Liver (tissue), 9 donors: ENCODE data around the gene TMEM248. TPM values are rescaled to one million over a fixed set of nuclear protein-coding genes. Genes with fewer than 3 reads are reported as not detected.

ENCODE experiments used
- DNase-seq: peaks from one replicate; pipeline ENCODE4 v3.0.0-alpha.2; 2017; ENCODE audit warnings: low spot score
- H3K27ac ChIP-seq, 2 donors: one replicate each; pipeline ENCODE4 v1.7.0; 2013; ENCODE audit warnings: inconsistent platforms in 2 of 2, low read length in 2 of 2, control low read depth in 1 of 2, low read depth in 1 of 2, mild to moderate bottlenecking in 1 of 2
- H3K27me3 ChIP-seq, 4 donors: one replicate each; pipeline versions ENCODE4 v1.6.1 to v1.7.0; 2013; ENCODE audit warnings: low read length in 3 of 4, inconsistent platforms in 1 of 4, mild to moderate bottlenecking in 1 of 4, moderate library complexity in 1 of 4; ENCODE audit not compliant: control insufficient read depth in 4 of 4, insufficient read depth in 4 of 4
- H3K36me3 ChIP-seq, 4 donors: one replicate each; pipeline versions ENCODE4 v1.6.1 to v1.7.0; 2013; ENCODE audit warnings: low read length in 3 of 4, mild to moderate bottlenecking in 3 of 4, low read depth in 1 of 4, moderate library complexity in 1 of 4; ENCODE audit not compliant: control insufficient read depth in 4 of 4, insufficient read depth in 3 of 4
- H3K4me1 ChIP-seq, 4 donors: one replicate each; pipeline versions ENCODE4 v1.6.1 to v1.7.0; 2013; ENCODE audit warnings: low read length in 3 of 4, mild to moderate bottlenecking in 3 of 4, moderate library complexity in 1 of 4; ENCODE audit not compliant: control insufficient read depth in 4 of 4, insufficient read depth in 4 of 4
- H3K4me3 ChIP-seq, 3 donors: one replicate each; pipeline versions ENCODE4 v1.6.1 to v1.7.0; 2013; ENCODE audit warnings: low read length in 3 of 3, control low read depth in 1 of 3, low read depth in 1 of 3, mild to moderate bottlenecking in 1 of 3
- H3K9ac ChIP-seq, 2 donors: one replicate each; pipeline ENCODE4 v1.7.0; 2013; ENCODE audit warnings: low read length in 2 of 2, mild to moderate bottlenecking in 2 of 2, moderate library complexity in 2 of 2, control low read depth in 1 of 2, low read depth in 1 of 2
- H3K9me3 ChIP-seq, 4 donors: one replicate each; pipeline versions ENCODE4 v1.6.1 to v1.7.0; 2013; ENCODE audit warnings: low read length in 3 of 4; ENCODE audit not compliant: control insufficient read depth in 4 of 4
- ATF3 ChIP-seq: IDR thresholded peaks from 2 replicates; pipeline ENCODE4 v1.6.1; 2016; ENCODE audit warnings: antibody characterized with exemption
- CTCF ChIP-seq: fragments of 150-350 bp; IDR thresholded peaks from 2 replicates; pipeline ENCODE4 v1.5.1; 2017; ENCODE audit warnings: improper control_type of control experiment, low read depth, low read length; ENCODE audit not compliant: missing input control
- EGR1 ChIP-seq, 2 donors: IDR thresholded peaks; 2 replicates each; pipeline ENCODE4 v1.6.1; 2016 to 2018; ENCODE audit warnings: antibody characterized with exemption in 2 of 2, low read depth in 2 of 2
- FOXA2 ChIP-seq: IDR thresholded peaks from 2 replicates; pipeline ENCODE4 v1.6.1; 2016; ENCODE audit warnings: antibody characterized with exemption
- GABPA ChIP-seq, 2 donors: IDR thresholded peaks in 1 of 2; conservative IDR thresholded peaks in 1 of 2; 2 replicates each; pipeline ENCODE4 v1.6.1; 2016; ENCODE audit warnings: antibody characterized with exemption in 2 of 2, mild to moderate bottlenecking in 1 of 2, moderate library complexity in 1 of 2
- HNF4A ChIP-seq, 2 donors: conservative IDR thresholded peaks; 2 replicates each; pipeline ENCODE4 v1.6.1; 2016; ENCODE audit warnings: antibody characterized with exemption in 2 of 2, mild to moderate bottlenecking in 2 of 2
- HNF4G ChIP-seq: IDR thresholded peaks from 2 replicates; pipeline ENCODE4 v1.6.1; 2016; ENCODE audit warnings: antibody characterized with exemption
- JUND ChIP-seq, 2 donors: IDR thresholded peaks; 2 replicates each; pipeline ENCODE4 v1.6.1; 2016; ENCODE audit warnings: antibody characterized with exemption in 2 of 2
- MAX ChIP-seq: IDR thresholded peaks from 2 replicates; pipeline ENCODE4 v1.6.1; 2016; ENCODE audit warnings: antibody characterized with exemption
- NR2F2 ChIP-seq: IDR thresholded peaks from 2 replicates; pipeline ENCODE4 v1.6.1; 2016; ENCODE audit warnings: antibody characterized with exemption
- RAD21 ChIP-seq, 2 donors: IDR thresholded peaks; 2 replicates each; pipeline ENCODE4 v1.6.1; 2016; ENCODE audit warnings: antibody characterized with exemption in 2 of 2, mild to moderate bottlenecking in 2 of 2
- REST ChIP-seq: IDR thresholded peaks from 2 replicates; pipeline ENCODE4 v1.6.1; 2016; ENCODE audit warnings: antibody characterized with exemption, mild to moderate bottlenecking
- RXRA ChIP-seq, 2 donors: IDR thresholded peaks; 2 replicates each; pipeline ENCODE4 v1.6.1; 2017 to 2018; ENCODE audit warnings: antibody characterized with exemption in 2 of 2, mild to moderate bottlenecking in 1 of 2
- SP1 ChIP-seq: IDR thresholded peaks from 2 replicates; pipeline ENCODE4 v1.6.1; 2018; ENCODE audit warnings: antibody characterized with exemption, mild to moderate bottlenecking
- TAF1 ChIP-seq: conservative IDR thresholded peaks from 2 replicates; pipeline ENCODE4 v1.6.1; 2016; ENCODE audit warnings: antibody characterized with exemption, mild to moderate bottlenecking
- YY1 ChIP-seq: IDR thresholded peaks from 2 replicates; pipeline ENCODE4 v1.6.1; 2016; ENCODE audit warnings: antibody characterized with exemption, mild to moderate bottlenecking
- WGBS: extraction: QIAGEN DNeasy Blood & Tissue Kit; methylation state at CpG from one replicate; pipeline ENCODE4 v1.1.7; 2013; 5-methylcytosine and 5-hydroxymethylcytosine counted together
- polyA plus RNA-seq, 2 donors: library from polyadenylated mRNA; stranded (reverse) in 1 of 2; unstranded in 1 of 2; fragments of 200-250 nt in 1 of 2; fragments of >200 nt in 1 of 2; fragmentation: Nextera tagmentation in 1 of 2; extraction: Ambion mirVana in 1 of 2; gene quantifications; one replicate each; pipeline versions ENCODE4 v1.2.1 to v1.2.3, GENCODE V29; 2013 to 2015
- total RNA-seq, 2 donors: library from RNA; depleted of rRNA; stranded (reverse); fragments of >200 nt; gene quantifications; one replicate each; pipeline ENCODE4 v1.2.3, GENCODE V29; 2014
- donor health status: healthy.
- donor health status: healthy.
- donor health status: healthy.
- donor health status: healthy.
- donor health status: healthy.

Gene TMEM248
- total and polyA plus RNA-seq, 4 donors, result 31.4 to 45.6 (median 41.6) TPM

GRCh38 chr7:66958538-66959350 lies 37.7 kb downstream of the TMEM248 start (continued):
- TF ChIP-seq REST (no peak), HNF4G (no peak)

GRCh38 chr7:66960192-66960591 lies 39.2 kb downstream of the TMEM248 start:
- H3K9ac ChIP-seq, result no peak overlapping the region
- H3K4me1 ChIP-seq, result no peaks in the 10 kb centered on the region
- WGBS, result 97% methylated on average over 4 of the region's 4 CpGs
- TF ChIP-seq CTCF, result no peak
- TF ChIP-seq YY1, result no peak
- TF ChIP-seq NR2F2, result no peak
- no peak for TF ChIP-seq GABPA (IDR thresholded peaks at IDR 0.05 in 1 of 2, conservative IDR thresholded peaks at IDR 0.05 in 1 of 2)
- TF ChIP-seq EGR1 (IDR thresholded peaks at IDR 0.05; ENCODE audit: low read depth in 2 of 2), result no peak
- peaks cover 6 to 39% (median 21%) of the 10 kb centered on the region in 4 donors for H3K36me3 ChIP-seq
- no peak overlapping the region for H3K27ac ChIP-seq
- no peaks in the 10 kb centered on the region for H3K27me3 ChIP-seq
- no peak for DNase-seq
- no peak overlapping the region for H3K4me3 ChIP-seq
- no peaks in the 10 kb centered on the region for H3K9me3 ChIP-seq

- H3K9ac ChIP-seq, result no peak overlapping the region
- WGBS, result 97% methylated on average over 5 of the region's 5 CpGs
- no peak overlapping the region for H3K4me3 ChIP-seq
- H3K36me3 ChIP-seq, result peaks cover 2 to 30% (median 14%) of the 10 kb centered on the region in 4 donors
- TF ChIP-seq FOXA2 (no peak), JUND (IDR thresholded peaks at IDR 0.05) (no peak), RAD21 (IDR thresholded peaks at IDR 0.05) (no peak), NR2F2 (no peak), SP1 (no peak), ATF3 (no peak), CTCF (no peak), TAF1 (no peak), YY1 (no peak), EGR1 (IDR thresholded peaks at IDR 0.05; ENCODE audit: low read depth in 2 of 2) (no peak), GABPA (IDR thresholded peaks at IDR 0.05 in 1 of 2, conservative IDR thresholded peaks at IDR 0.05 in 1 of 2) (no peak), MAX (no peak), HNF4A (conservative IDR thresholded peaks at IDR 0.05) (no peak), RXRA (IDR thresholded peaks at IDR 0.05) (no peak)
- no peaks in the 10 kb centered on the region for H3K27me3 ChIP-seq
- H3K27ac ChIP-seq, result no peak overlapping the region
- DNase-seq, result no peak
- H3K4me1 ChIP-seq, result no peaks in the 10 kb centered on the region
- no peaks in the 10 kb centered on the region for H3K9me3 ChIP-seq
These were observed 40.1 kb downstream of the TMEM248 start for GRCh38 chr7:66961096-66961495.
